Lower leg skin (tissue), 3 donors: ENCODE measurements around the gene PARP15.

ENCODE experiments used
- POLR2A ChIP-seq, 2 donors: fragments of 450-650 bp; IDR thresholded peaks; one replicate each; pipeline ENCODE4 v1.6.1; 2016 to 2017; ENCODE audit warnings: antibody characterized with exemption in 2 of 2, mild to moderate bottlenecking in 1 of 2, moderate library complexity in 1 of 2
- TF ChIP-seq, protein P1 (sequence below), 3 donors: fragments of 450-650 bp; IDR thresholded peaks; one replicate each; pipeline ENCODE4 v1.5.1; 2016; ENCODE audit warnings: antibody characterized with exemption in 3 of 3, mild to moderate bottlenecking in 3 of 3, moderate library complexity in 2 of 3

DNA sequence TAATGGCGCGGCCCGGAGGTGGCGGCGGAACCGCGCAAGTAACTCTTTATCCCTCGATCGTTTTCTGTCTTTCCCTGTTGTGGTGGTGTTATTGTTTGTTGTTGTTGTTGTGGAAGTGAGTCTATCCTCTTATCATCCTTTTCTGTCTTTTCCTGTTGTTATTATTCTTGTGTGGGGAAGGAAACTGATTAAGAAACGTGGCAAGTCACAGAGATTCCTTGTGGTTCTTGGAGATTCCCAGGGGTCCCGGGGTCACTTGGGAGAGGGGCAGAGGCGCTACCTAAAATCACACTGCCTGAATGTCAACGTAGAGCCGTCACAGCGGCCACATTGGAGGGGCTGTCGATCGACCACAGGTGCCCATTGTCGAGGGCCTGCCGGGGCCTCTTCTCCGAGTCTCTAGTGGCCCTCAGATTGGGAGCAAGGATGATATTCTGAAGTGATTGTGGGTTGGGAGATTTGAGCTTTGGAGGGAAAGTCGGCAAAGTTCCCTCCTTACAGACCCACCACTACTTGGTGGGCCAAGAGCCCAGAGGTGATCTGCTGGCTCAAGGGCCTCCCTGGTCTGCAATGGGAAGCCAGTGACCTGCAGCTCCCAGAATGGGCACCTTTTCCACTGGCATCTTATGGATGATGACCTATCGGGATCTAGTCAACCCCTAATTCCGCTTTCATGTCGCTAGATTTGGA is 104.0 kb downstream of the PARP15 start:
- TF ChIP-seq, protein P1, sequence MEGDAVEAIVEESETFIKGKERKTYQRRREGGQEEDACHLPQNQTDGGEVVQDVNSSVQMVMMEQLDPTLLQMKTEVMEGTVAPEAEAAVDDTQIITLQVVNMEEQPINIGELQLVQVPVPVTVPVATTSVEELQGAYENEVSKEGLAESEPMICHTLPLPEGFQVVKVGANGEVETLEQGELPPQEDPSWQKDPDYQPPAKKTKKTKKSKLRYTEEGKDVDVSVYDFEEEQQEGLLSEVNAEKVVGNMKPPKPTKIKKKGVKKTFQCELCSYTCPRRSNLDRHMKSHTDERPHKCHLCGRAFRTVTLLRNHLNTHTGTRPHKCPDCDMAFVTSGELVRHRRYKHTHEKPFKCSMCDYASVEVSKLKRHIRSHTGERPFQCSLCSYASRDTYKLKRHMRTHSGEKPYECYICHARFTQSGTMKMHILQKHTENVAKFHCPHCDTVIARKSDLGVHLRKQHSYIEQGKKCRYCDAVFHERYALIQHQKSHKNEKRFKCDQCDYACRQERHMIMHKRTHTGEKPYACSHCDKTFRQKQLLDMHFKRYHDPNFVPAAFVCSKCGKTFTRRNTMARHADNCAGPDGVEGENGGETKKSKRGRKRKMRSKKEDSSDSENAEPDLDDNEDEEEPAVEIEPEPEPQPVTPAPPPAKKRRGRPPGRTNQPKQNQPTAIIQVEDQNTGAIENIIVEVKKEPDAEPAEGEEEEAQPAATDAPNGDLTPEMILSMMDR (IDR thresholded peaks at IDR 0.05): no peak
- no peak for TF ChIP-seq POLR2A (IDR thresholded peaks at IDR 0.05)
